ENCODE measurements around the gene SLC1A5. TPM values are rescaled to one million over a fixed set of nuclear protein-coding genes. Genes with fewer than 3 reads are reported as not detected.

Gene SLC1A5
- total RNA-seq, 1 experiment from 2014 or later, result 116 TPM

DNA sequence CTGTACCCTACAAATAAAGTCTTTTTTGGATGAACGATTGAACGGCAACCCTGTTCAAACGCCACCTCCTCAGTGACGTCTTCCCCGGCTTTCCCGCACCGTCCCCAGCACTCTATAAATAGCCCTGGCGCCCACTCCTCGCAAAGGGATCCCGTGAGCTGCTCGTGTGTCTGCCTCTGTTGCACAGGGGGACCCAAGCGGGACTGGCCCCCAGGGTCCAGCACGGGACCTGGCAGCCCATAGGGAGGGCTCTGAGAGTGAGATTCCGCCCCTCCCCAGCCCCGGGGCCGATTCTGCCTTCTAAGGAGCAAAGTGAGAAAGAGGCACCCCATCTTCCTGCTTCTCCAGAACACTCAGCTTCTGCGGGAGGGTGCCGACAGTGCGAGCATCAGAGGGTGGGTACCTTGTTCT is 50.6 kb downstream of the SLC1A5 start:
- no peak overlapping the region for H3K4me2 ChIP-seq (ENCODE audit: low read depth, low read length, poor library complexity, severe bottlenecking)
- peaks cover 45% of the 10 kb centered on the region for H4K20me1 ChIP-seq (ENCODE audit: insufficient read depth, low read depth, low read length)
- no peak overlapping the region for H3K27ac ChIP-seq (ENCODE audit: low read length)
- H3K4me1 ChIP-seq (ENCODE audit: low read length), result no peaks in the 10 kb centered on the region
- no peak overlapping the region for H2AFZ ChIP-seq (ENCODE audit: low read length)
- H3K9me3 ChIP-seq (ENCODE audit: low read length), result no peaks in the 10 kb centered on the region
- no peak overlapping the region for H3K9ac ChIP-seq (ENCODE audit: low read length)
- H3K36me3 ChIP-seq (ENCODE audit: insufficient read depth, low read length), result peaks cover 3% of the 10 kb centered on the region
- H3K79me2 ChIP-seq (ENCODE audit: low read length), result peaks cover 78% of the 10 kb centered on the region
- H3K4me3 ChIP-seq (ENCODE audit: low read length), result no peak overlapping the region
- no peaks in the 10 kb centered on the region for H3K9me2 ChIP-seq (replicated peaks; ENCODE audit: insufficient read depth, low read length)
- no peak for DNase-seq
- no peaks in the 10 kb centered on the region for H3K27me3 ChIP-seq (ENCODE audit: low read length)

DNA sequence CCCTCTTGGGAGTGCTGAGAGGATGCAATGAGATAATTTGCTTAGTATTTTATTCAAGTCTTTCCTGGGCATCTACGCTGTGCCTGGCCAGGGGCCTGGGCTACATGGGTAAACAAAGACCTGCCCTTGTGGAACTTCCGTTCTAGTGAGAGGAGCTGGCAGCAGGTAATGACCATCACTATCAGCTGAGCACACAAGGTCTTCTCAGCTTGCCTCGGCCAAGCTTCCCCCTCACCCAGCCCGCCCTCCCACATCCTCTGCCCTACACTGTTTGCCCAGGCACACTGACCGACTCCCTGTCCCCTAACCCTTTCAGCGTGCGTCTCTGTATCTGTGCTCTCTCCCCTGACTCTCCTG is 51.1 kb downstream of the SLC1A5 start:
- Histone ChIP-seq H3K27ac (ENCODE audit: low read length) (no peak overlapping the region), H2AFZ (ENCODE audit: low read length) (no peak overlapping the region), H3K4me1 (ENCODE audit: low read length) (no peaks in the 10 kb centered on the region), H3K79me2 (ENCODE audit: low read length) (peaks cover 73% of the 10 kb centered on the region), H3K9ac (ENCODE audit: low read length) (no peak overlapping the region), H3K27me3 (ENCODE audit: low read length) (no peaks in the 10 kb centered on the region), H3K4me3 (ENCODE audit: low read length) (no peak overlapping the region), H3K9me2 (replicated peaks; ENCODE audit: insufficient read depth, low read length) (no peaks in the 10 kb centered on the region), H3K36me3 (ENCODE audit: insufficient read depth, low read length) (0 out of 2 replicates have a peak, but pooled peaks cover 3% of the 10 kb centered on the region), H4K20me1 (ENCODE audit: insufficient read depth, low read depth, low read length) (peaks cover 45% of the 10 kb centered on the region), H3K4me2 (ENCODE audit: low read depth, low read length, poor library complexity, severe bottlenecking) (no peak overlapping the region), H3K9me3 (ENCODE audit: low read length) (no peaks in the 10 kb centered on the region)
- DNase-seq, result no peak

DNA sequence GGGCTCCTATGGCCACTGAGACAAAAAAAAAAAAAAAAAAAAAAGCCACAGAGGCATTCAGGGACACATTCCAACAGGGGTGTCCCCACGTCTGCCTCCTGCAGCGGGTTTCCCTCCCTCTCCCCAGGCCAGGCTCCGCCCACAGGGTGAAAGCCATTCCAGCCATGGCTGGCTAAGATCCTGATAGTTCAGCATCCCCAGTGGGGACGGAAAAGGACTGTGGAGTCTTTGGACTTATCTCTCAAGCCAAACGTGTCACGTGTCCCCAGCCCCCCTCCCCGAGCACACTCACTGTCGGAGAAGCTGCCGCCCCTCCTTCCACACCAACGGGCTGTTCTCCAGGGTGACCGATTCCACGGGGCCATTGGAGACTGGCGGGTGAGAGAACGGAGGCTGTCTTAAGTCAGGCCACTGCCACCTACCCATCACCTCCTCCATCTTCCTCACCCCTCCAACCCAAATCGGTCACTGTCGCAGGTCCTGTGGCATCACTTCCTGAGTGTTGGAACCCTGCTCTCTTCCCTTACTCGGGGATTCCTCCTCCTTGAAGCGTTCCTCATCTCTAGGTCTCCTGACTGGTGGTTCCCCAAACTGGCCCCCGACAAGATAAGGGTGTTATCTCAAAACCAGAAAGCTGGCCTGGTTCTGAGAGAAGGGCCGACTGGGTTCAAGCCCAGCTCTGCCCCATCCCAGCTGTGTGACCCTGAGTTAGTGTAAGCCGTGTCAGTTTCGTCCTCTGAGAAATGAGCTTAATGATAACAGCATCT is 51.7 kb downstream of the SLC1A5 start:
- Histone ChIP-seq H3K79me2 (ENCODE audit: low read length) (peaks cover 68% of the 10 kb centered on the region), H3K27me3 (ENCODE audit: low read length) (no peaks in the 10 kb centered on the region), H3K27ac (ENCODE audit: low read length) (no peak overlapping the region), H4K20me1 (ENCODE audit: insufficient read depth, low read depth, low read length) (peaks cover 45% of the 10 kb centered on the region), H3K9me3 (ENCODE audit: low read length) (no peaks in the 10 kb centered on the region), H3K4me2 (ENCODE audit: low read depth, low read length, poor library complexity, severe bottlenecking) (no peak overlapping the region), H3K36me3 (ENCODE audit: insufficient read depth, low read length) (0 out of 2 replicates have a peak, but pooled peaks cover 3% of the 10 kb centered on the region), H3K4me3 (ENCODE audit: low read length) (no peak overlapping the region), H3K9ac (ENCODE audit: low read length) (no peak overlapping the region), H2AFZ (ENCODE audit: low read length) (no peak overlapping the region), H3K4me1 (ENCODE audit: low read length) (no peaks in the 10 kb centered on the region; the same call in 1 of the 2 replicates), H3K9me2 (replicated peaks; ENCODE audit: insufficient read depth, low read length) (no peaks in the 10 kb centered on the region)
- no peak for DNase-seq

DNA sequence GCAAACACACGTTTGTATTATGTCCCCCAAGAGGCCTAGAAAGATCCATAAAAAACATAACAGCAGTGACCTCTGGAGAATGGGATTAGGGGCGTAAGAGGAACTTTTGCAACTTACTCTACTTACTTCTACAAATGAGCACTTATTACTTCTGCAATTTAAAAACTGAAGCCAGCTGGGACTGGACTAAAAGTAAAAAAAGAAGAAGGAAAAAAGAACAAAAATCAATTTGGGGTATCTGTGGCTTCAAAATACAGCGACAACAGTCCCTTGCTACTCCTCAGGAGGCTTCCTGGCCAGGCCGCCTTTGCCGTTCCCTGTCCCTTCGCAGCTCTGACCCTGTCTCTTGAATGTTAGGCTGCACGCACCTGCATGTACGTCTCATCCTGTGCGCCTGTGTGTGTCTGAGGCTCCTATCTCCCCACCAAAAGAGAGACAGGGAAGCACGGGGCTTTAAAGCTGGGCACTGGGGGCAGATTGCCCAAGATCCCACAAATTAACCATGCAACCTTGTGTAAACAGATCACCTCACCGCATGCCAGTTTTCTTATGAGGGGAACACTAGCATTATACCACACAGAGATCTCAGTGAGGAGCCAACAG is 54.6 kb downstream of the SLC1A5 start:
- no peaks in the 10 kb centered on the region for H3K9me2 ChIP-seq (replicated peaks; ENCODE audit: insufficient read depth, low read length)
- peaks cover 44% of the 10 kb centered on the region; the same call in 1 of the 2 replicates for H4K20me1 ChIP-seq (ENCODE audit: insufficient read depth, low read depth, low read length)
- no peak overlapping the region for H2AFZ ChIP-seq (ENCODE audit: low read length)
- H3K79me2 ChIP-seq (ENCODE audit: low read length), result peaks cover 45% of the 10 kb centered on the region
- peaks cover 29% of the 10 kb centered on the region for H3K4me1 ChIP-seq (ENCODE audit: low read length)
- H3K4me3 ChIP-seq (ENCODE audit: low read length), result no peak overlapping the region
- H3K9me3 ChIP-seq (ENCODE audit: low read length), result no peaks in the 10 kb centered on the region
- H3K27me3 ChIP-seq (ENCODE audit: low read length), result no peaks in the 10 kb centered on the region
- H3K27ac ChIP-seq (ENCODE audit: low read length), result no peak overlapping the region
- H3K9ac ChIP-seq (ENCODE audit: low read length), result no peak overlapping the region
- H3K4me2 ChIP-seq (ENCODE audit: low read depth, low read length, poor library complexity, severe bottlenecking), result no peak overlapping the region
- H3K36me3 ChIP-seq (ENCODE audit: insufficient read depth, low read length), result 0 out of 2 replicates have a peak, but pooled peaks cover 3% of the 10 kb centered on the region
- no peak for DNase-seq

DNA sequence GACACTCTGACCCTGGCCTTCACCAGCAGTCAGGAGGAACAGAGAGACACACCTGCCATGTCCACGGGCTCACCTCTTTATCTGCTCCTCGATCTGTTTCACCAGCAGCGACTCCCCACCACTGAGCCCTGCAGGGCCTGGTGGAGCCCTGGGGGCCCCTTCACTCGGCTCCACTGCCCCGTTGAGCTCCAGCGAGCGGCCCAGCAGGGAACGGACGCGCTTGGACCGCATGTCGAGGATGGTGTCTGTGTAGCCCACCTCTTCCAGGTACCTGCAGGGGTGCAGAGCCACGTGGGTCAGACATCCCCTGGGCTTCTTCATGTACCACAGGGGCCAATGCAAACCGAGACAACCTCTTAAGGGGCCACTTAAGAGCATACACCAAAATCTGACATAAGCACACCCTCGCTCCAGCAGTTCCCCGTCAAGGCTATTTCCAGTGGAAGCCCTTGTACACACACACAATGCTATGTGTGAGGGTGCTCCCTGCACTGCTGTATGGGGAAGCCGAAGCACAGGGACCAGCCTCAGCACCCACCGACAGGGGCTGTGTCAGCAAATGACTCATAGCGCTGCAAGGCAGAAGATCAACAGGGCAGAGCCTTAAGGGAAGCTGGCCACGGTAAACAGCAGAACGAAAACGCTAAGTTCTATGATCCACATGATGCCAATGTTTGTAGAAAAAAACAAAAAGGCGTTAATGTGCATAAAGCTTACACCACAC is 55.3 kb downstream of the SLC1A5 start:
- Histone ChIP-seq H3K9ac (ENCODE audit: low read length) (no peak overlapping the region), H3K4me3 (ENCODE audit: low read length) (no peak overlapping the region), H3K79me2 (ENCODE audit: low read length) (peaks cover 44% of the 10 kb centered on the region), H3K9me2 (replicated peaks; ENCODE audit: insufficient read depth, low read length) (no peaks in the 10 kb centered on the region), H4K20me1 (ENCODE audit: insufficient read depth, low read depth, low read length) (peaks cover 45% of the 10 kb centered on the region), H3K9me3 (ENCODE audit: low read length) (no peaks in the 10 kb centered on the region), H3K27ac (ENCODE audit: low read length) (no peak overlapping the region), H3K4me2 (ENCODE audit: low read depth, low read length, poor library complexity, severe bottlenecking) (no peak overlapping the region), H3K4me1 (ENCODE audit: low read length) (peaks cover 29% of the 10 kb centered on the region), H3K27me3 (ENCODE audit: low read length) (no peaks in the 10 kb centered on the region), H3K36me3 (ENCODE audit: insufficient read depth, low read length) (peaks cover 5% of the 10 kb centered on the region; the same call in 1 of the 2 replicates), H2AFZ (ENCODE audit: low read length) (no peak overlapping the region)
- DNase-seq, result no peak

DNA sequence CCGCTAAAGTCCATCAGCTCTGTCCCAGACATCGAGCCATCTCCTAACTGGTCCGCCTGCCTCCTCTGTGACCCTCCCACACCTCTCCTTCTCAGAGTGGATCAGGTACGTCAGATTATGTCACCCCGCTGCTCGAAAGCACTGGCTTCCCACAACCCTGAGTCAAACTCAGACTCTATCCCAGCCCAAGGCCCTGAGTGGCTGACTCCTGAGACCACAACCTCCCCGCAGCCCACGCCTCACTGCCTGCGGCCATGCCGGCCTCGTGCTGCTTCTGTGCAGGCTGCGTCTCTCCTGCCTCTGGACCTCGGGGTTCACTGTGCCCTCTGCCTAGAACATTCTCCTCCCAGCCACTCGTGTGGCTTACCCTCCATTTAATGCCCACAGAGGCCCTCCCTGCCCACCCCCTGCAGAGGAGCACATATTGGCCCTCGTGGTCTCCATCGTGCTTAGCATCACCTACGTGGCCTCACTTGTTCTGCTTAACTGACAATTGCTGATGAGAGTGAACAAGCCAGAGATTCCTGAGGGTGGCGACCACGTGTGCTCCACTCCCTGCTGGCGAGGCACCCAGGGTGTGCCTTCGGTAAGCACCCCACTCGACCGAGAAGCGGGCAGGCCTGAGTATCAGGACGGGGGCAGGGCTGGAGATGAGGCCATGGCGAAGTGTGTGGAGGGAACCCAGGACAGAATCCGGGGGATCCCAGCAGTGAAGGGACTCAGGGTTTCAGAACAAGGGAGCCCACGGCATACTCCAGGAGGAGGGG is 56.0 kb downstream of the SLC1A5 start:
- Histone ChIP-seq H3K4me2 (ENCODE audit: low read depth, low read length, poor library complexity, severe bottlenecking) (no peak overlapping the region), H3K4me3 (ENCODE audit: low read length) (no peak overlapping the region), H3K4me1 (ENCODE audit: low read length) (peaks cover 29% of the 10 kb centered on the region), H4K20me1 (ENCODE audit: insufficient read depth, low read depth, low read length) (peaks cover 52% of the 10 kb centered on the region), H3K36me3 (ENCODE audit: insufficient read depth, low read length) (peaks cover 12% of the 10 kb centered on the region; the same call in 1 of the 2 replicates), H3K9ac (ENCODE audit: low read length) (no peak overlapping the region), H3K9me2 (replicated peaks; ENCODE audit: insufficient read depth, low read length) (no peaks in the 10 kb centered on the region), H3K27ac (ENCODE audit: low read length) (no peak overlapping the region), H3K9me3 (ENCODE audit: low read length) (no peaks in the 10 kb centered on the region), H3K79me2 (ENCODE audit: low read length) (peaks cover 39% of the 10 kb centered on the region), H3K27me3 (ENCODE audit: low read length) (no peaks in the 10 kb centered on the region), H2AFZ (ENCODE audit: low read length) (no peak overlapping the region)
- DNase-seq, result no peak

DNA sequence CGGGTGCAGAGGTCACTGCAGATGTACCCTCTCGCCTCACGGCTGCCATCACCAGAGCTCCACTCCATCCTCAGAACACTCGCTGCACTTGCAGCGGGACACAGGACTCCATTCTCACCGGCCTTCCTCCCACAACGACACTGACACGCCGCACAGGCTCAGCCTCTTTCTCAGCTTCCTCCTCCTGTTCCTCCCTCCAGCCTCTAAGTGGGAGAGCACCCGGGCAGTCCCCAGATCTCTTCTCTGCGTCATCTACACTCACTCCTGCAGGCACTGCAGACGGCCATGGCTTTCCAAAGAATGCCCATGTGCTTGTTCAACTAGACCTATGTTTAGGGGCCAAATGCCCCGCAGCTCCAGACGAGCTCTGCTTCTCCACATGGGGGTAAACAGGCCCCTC is 56.8 kb downstream of the SLC1A5 start:
- Histone ChIP-seq H4K20me1 (ENCODE audit: insufficient read depth, low read depth, low read length) (peaks cover 52% of the 10 kb centered on the region), H3K27me3 (ENCODE audit: low read length) (no peaks in the 10 kb centered on the region), H3K79me2 (ENCODE audit: low read length) (peaks cover 37% of the 10 kb centered on the region), H3K4me3 (ENCODE audit: low read length) (no peak overlapping the region), H3K9ac (ENCODE audit: low read length) (no peak overlapping the region), H3K9me3 (ENCODE audit: low read length) (no peaks in the 10 kb centered on the region), H3K4me2 (ENCODE audit: low read depth, low read length, poor library complexity, severe bottlenecking) (no peak overlapping the region), H3K4me1 (ENCODE audit: low read length) (peaks cover 29% of the 10 kb centered on the region), H3K9me2 (replicated peaks; ENCODE audit: insufficient read depth, low read length) (no peaks in the 10 kb centered on the region), H2AFZ (ENCODE audit: low read length) (no peak overlapping the region), H3K36me3 (ENCODE audit: insufficient read depth, low read length) (peaks cover 19% of the 10 kb centered on the region), H3K27ac (ENCODE audit: low read length) (no peak overlapping the region)
- no peak for DNase-seq
